Skeletal muscle satellite cell (primary cell): ENCODE data around the gene XPA.

ENCODE experiments used
- H3K27me3 ChIP-seq: 2 replicates; pipeline ENCODE4 v1.7.0; 2013; ENCODE audit warnings: low read length; ENCODE audit not compliant: control insufficient read depth, insufficient read depth
- H3K36me3 ChIP-seq: 2 replicates; pipeline ENCODE4 v1.7.0; 2013; ENCODE audit warnings: mild to moderate bottlenecking, control low read depth, low read length; ENCODE audit not compliant: insufficient read depth
- H3K4me1 ChIP-seq: 2 replicates; pipeline ENCODE4 v1.7.0; 2013; ENCODE audit warnings: low read length; ENCODE audit not compliant: control insufficient read depth, insufficient read depth
- H3K4me2 ChIP-seq: 2 replicates; pipeline ENCODE4 v1.7.0; 2013; ENCODE audit warnings: mild to moderate bottlenecking, low read length
- H3K4me3 ChIP-seq: 2 replicates; pipeline ENCODE4 v1.7.0; 2013; ENCODE audit warnings: low read length
- H3K9ac ChIP-seq: 2 replicates; pipeline ENCODE4 v1.7.0; 2013; ENCODE audit warnings: mild to moderate bottlenecking, low read depth, low read length, moderate library complexity
- H3K9me3 ChIP-seq: replicated peaks from 2 replicates; pipeline ENCODE4 v1.7.0; 2013; ENCODE audit warnings: mild to moderate bottlenecking, control low read depth, low read length

The XPA gene

DNA sequence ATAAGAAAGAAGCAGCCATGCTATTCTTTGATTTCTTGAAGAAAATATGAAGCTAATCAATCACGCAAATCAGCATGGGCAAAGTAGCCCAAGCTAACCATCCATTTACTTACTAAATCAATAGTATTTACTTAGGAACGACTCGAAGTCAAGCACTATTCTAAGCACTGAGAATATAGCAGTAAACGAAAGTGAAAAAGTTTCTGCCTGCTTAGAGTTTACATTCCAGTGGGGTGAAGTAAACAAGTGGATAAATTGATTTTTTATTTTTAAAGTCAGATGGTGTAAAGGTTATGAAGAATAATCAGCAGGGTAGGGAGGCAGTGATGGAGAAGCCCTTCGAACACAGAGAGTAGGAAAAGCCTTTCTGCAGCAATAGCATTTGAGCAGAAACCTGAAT is 69.5 kb downstream of the XPA start:
- Histone ChIP-seq H3K27me3 (no peaks in the 10 kb centered on the region), H3K4me2 (no peak overlapping the region), H3K4me3 (no peak overlapping the region), H3K36me3 (peaks cover 5% of the 10 kb centered on the region), H3K9ac (no peak overlapping the region), H3K4me1 (peaks cover 8% of the 10 kb centered on the region), H3K9me3 (no peaks in the 10 kb centered on the region)

DNA sequence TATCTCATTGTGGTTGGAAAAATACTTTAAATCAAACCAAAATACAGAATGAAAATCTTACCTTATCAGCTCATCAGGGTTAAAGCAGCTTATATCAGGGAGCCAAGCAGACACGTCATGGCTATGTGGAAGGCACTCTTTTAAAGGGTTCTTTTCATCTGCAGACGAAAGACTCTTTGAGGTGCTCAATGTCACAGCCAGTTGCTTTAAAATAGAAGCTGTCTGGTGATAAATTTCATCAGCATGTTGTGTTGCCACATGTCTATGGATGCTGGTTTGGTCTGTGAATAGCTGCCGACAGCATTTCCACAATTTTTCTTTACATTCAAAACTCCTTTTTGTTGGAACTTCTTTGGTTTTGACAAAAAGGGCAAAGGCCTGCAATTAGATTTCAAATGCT is 71.5 kb downstream of the XPA start:
- Histone ChIP-seq H3K4me1 (no peaks in the 10 kb centered on the region), H3K36me3 (peaks cover 13% of the 10 kb centered on the region), H3K9me3 (no peaks in the 10 kb centered on the region), H3K4me3 (no peak overlapping the region), H3K27me3 (no peaks in the 10 kb centered on the region), H3K9ac (no peak overlapping the region), H3K4me2 (no peak overlapping the region)
